ENCODE measurements around the gene ME2. TPM values are rescaled to one million over a fixed set of nuclear protein-coding genes. Genes with fewer than 3 reads are reported as not detected.

The ME2 gene
- total and polyA plus RNA-seq, 2 of the 8 experiments (the other 6 are each of a cell fraction or from before 2014, with no cell fraction given) = 54.7 to 66.9 TPM

GRCh38 chr18:50875966-50876536, 2.9 kb upstream of the ME2 start:
- Histone ChIP-seq H2BK12ac (ENCODE audit: low read depth, low read length) (no peak overlapping the region), H3K9ac (replicated peaks in 1 of 4; ENCODE audit: extremely low read depth in 1 of 4, low read depth in 3 of 4, low read length in 3 of 4) (no peak overlapping the region), H3K4me1 (replicated peaks in 1 of 4; ENCODE audit: control insufficient read depth in 3 of 4, insufficient read depth in 4 of 4, low read length in 3 of 4) (peaks cover 0 to 7% (median 2%) of the 10 kb centered on the region in 4 experiments; a peak in 4 of 7 replicates), H3K4me3 (ENCODE audit: extremely low read depth in 1 of 4, insufficient read depth in 2 of 4, low read depth in 3 of 4, low read length in 4 of 4) (no peak overlapping the region), H4K20me1 (replicated peaks in 1 of 2; ENCODE audit: control insufficient read depth in 1 of 2, insufficient read depth in 2 of 2, low read length in 2 of 2) (no peaks in the 10 kb centered on the region), H2AFZ (ENCODE audit: low read length) (no peak overlapping the region), H3K4me2 (ENCODE audit: insufficient read depth in 1 of 2, low read depth in 2 of 2, low read length in 2 of 2) (no peak overlapping the region), H2BK5ac (ENCODE audit: low read depth, low read length) (no peak overlapping the region), H3K18ac (ENCODE audit: extremely low read depth, low read length) (no peak overlapping the region), H2BK120ac (replicated peaks; ENCODE audit: low read depth, low read length) (no peak overlapping the region), H3K27ac (ENCODE audit: low read depth, low read length) (no peak overlapping the region), H3K9me3 (ENCODE audit: insufficient read depth in 2 of 2, low read depth in 1 of 2, low read length in 1 of 2) (no peaks in the 10 kb centered on the region), H4K91ac (replicated peaks; ENCODE audit: insufficient read length, low read length) (no peak overlapping the region), H3K27me3 (replicated peaks in 1 of 4; ENCODE audit: control insufficient read depth in 3 of 4, extremely low read depth in 1 of 4, insufficient read depth in 3 of 4, low read length in 3 of 4) (no peaks in the 10 kb centered on the region), H3K14ac (ENCODE audit: insufficient read length) (no peak overlapping the region), H3K23me2 (ENCODE audit: low read depth, low read length) (peaks cover 11% of the 10 kb centered on the region), H2BK20ac (ENCODE audit: low read length) (no peak overlapping the region), H3K23ac (ENCODE audit: insufficient read length) (no peak overlapping the region), H4K8ac (ENCODE audit: extremely low read depth, insufficient read depth, low read length) (no peak overlapping the region), H2AK5ac (ENCODE audit: low read depth, low read length) (no peak overlapping the region), H3K56ac (replicated peaks; ENCODE audit: insufficient read length, low read depth, low read length) (no peak overlapping the region), H3K36me3 (ENCODE audit: control insufficient read depth in 2 of 4, insufficient read depth in 4 of 4, low read length in 3 of 4) (no peaks in the 10 kb centered on the region), H3K79me2 (ENCODE audit: control insufficient read depth in 1 of 2, insufficient read depth in 2 of 2, low read length in 2 of 2) (peaks cover 8 to 17% of the 10 kb centered on the region in 2 experiments; a peak in 3 of 4 replicates), H3K79me1 (ENCODE audit: low read depth, low read length) (no peaks in the 10 kb centered on the region), H4K5ac (ENCODE audit: insufficient read length, low read depth, low read length) (no peak overlapping the region), H2BK15ac (ENCODE audit: low read length) (no peak overlapping the region), H3K4ac (replicated peaks; ENCODE audit: insufficient read length, low read depth, low read length) (no peak overlapping the region)
- ChIA-PET CTCF (ENCODE audit: partially characterized antibody) (interaction anchor here (0.8 to 1.5 kb wide), 3 partner anchors 9 to 56 kb away, joined by 3 to 4 read pairs (median 3); partner anchors contain the start of gene MRO), POLR2A (ENCODE audit: partially characterized antibody) (interaction anchor here (1.0 kb wide), 1 partner anchor 10 kb away, joined by 3 read pairs; no protein-coding TSS in a partner anchor)
- DNase-seq (ENCODE audit: low read depth in 1 of 2, low spot score in 2 of 2) (no peak), FAIRE-seq (no peak)
- TF ChIP-seq SIN3A (conservative IDR thresholded peaks at IDR 0.05 in 1 of 2, IDR thresholded peaks at IDR 0.05 in 1 of 2; ENCODE audit: low read depth in 1 of 2, low read length in 2 of 2) (no peak), SP4 (IDR thresholded peaks at IDR 0.05; ENCODE audit: low read length) (no peak), EZH2 (IDR thresholded peaks at IDR 0.05; ENCODE audit: low read depth, low read length, severe bottlenecking) (no peak)
- WGBS, 2 experiments (ENCODE audit: extremely low coverage in 1 of 2, insufficient coverage in 1 of 2, insufficient read length in 1 of 2, insufficient replicate concordance in 2 of 2, low coverage in 1 of 2, low lambda C conversion rate in 2 of 2, missing lambda C conversion rate in 1 of 2) = 84% methylated on average over 3 of the region's 3 CpGs; no CpG with 5 or more reads in 1 of the 2 experiments

Measured in H1 (cell line).